ENCODE data around the gene PTCD3. TPM values are rescaled to one million over a fixed set of nuclear protein-coding genes. Genes with fewer than 3 reads are reported as not detected.

The PTCD3 gene
- total RNA-seq, 1 donor from 2014 or later, result 47.8 TPM

DNA sequence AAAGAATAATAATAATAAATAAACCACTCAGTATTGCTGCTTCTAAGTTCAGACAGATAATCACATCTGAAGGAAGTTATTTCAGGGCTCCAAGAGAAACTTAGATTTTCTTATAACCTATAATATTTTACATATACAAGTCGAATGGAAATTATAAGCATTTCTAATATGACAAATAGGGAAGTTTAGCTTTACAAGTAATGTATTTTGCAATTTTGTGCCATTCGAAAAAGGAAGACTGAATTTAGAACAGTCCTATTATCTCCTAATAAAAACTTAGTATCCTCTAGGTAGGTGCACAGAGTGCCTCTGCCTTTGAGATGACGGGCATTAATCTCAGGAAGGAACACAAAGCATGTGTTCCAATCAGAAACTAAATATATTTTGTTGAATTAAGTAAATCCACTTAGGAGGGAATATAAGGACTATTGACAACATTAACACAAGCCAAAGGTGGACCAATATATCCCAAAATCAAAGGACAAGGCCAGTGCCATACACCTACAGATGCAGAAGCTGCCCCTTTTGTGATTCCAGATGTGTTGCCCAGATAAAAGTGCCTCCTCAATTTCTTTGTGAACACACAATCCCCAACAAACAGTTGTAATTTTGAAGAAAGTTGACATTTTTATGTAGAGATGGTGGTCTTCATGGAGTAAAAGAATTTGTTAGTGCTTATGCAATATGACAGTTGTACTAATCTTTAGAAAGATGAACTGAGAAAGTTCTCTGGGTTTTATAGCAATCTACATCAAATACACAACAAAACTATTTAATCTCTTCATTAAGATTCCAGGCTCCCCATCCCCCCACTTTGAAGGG, 36.6 kb downstream of the PTCD3 start:
- no peak for DNase-seq (ENCODE audit: low read depth)
- no peak overlapping the region for H3K4me3 ChIP-seq (ENCODE audit: low read depth, low read length)
- TF ChIP-seq, protein P1, sequence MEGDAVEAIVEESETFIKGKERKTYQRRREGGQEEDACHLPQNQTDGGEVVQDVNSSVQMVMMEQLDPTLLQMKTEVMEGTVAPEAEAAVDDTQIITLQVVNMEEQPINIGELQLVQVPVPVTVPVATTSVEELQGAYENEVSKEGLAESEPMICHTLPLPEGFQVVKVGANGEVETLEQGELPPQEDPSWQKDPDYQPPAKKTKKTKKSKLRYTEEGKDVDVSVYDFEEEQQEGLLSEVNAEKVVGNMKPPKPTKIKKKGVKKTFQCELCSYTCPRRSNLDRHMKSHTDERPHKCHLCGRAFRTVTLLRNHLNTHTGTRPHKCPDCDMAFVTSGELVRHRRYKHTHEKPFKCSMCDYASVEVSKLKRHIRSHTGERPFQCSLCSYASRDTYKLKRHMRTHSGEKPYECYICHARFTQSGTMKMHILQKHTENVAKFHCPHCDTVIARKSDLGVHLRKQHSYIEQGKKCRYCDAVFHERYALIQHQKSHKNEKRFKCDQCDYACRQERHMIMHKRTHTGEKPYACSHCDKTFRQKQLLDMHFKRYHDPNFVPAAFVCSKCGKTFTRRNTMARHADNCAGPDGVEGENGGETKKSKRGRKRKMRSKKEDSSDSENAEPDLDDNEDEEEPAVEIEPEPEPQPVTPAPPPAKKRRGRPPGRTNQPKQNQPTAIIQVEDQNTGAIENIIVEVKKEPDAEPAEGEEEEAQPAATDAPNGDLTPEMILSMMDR (conservative IDR thresholded peaks at IDR 0.05; ENCODE audit: low read depth, low read length), result no peak

DNA sequence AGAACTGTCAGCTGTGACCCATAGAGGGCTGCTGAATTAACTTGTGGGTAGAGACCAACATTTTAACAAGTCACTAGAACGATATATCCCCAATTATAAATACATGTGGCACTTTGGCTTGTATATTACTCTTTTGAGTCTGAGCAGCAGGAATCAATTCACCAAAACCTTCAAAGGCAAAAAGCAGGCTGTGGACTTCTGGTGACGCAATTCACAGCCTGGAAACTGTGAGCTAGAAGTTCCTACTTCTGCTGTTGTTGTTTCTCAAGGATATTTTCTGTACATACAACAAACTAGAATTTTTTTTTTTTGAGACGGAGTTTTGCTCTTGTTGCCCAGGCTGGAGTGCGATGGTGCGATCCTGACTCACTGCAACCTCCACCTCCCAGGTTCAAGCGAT, 37.3 kb downstream of the PTCD3 start:
- H3K4me3 ChIP-seq (ENCODE audit: low read depth, low read length), result no peak overlapping the region
- TF ChIP-seq, protein P1 (conservative IDR thresholded peaks at IDR 0.05; ENCODE audit: low read depth, low read length), result no peak
- DNase-seq (ENCODE audit: low read depth), result no peak

DNA sequence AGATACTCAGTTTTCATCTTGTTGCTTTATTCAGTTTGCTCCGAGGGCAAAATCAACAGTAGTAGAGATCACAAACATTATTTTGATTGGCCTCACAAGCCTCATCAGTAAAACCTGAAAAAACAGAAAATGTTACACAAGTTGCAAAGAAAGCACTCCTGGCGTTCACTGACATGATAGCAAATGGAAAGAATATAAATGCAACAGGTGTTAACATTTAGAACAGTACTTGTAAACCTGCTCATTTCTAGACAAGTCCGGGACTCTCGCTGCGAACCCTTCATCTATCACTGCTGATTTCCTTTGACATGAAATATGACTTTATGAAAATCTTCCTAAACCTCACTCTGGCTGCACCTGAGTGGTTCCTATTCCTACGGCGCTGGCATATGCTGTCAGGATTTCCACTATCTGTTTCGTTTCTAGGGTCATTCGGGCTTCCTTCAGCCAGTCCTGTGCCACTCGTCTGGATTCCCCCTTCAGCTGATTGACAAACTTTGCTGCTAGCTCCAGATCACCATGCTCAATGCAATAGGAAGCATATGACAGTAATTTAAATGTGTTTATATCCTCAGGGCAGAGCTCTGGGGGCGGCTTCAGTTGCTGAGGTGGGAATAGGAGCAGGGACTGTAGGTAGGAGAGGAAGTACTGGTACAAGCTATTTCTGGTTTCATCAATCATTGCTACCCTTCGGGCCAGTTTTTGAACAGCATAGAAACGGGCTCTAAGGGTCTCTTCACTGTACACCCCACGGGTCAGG, 38.1 kb downstream of the PTCD3 start:
- no peak for DNase-seq (ENCODE audit: low read depth)
- H3K4me3 ChIP-seq (ENCODE audit: low read depth, low read length), result no peak overlapping the region
- TF ChIP-seq, protein P1 (conservative IDR thresholded peaks at IDR 0.05; ENCODE audit: low read depth, low read length), result no peak

DNA sequence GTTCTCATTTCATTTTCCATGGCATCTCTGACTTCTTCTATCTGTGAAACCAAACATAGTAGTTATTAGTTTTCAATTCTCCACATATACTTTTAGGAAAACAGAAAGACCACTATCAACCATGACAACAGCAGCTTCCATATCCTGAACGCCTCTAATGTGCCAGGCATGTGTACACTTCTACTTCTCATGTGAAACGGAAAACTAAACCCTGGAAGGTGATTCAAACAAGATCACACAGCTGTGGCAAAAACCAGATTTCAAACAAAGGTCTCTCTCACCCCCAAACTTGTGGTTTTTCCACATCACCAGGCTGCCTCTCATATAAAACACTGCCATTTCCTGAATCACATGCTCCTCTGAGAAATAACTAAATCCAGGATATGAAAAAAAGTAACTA, 41.8 kb downstream of the PTCD3 start:
- no peak overlapping the region for H3K4me3 ChIP-seq (ENCODE audit: low read depth, low read length)
- DNase-seq (ENCODE audit: low read depth), result no peak
- TF ChIP-seq, protein P1 (conservative IDR thresholded peaks at IDR 0.05; ENCODE audit: low read depth, low read length), result no peak

DNA sequence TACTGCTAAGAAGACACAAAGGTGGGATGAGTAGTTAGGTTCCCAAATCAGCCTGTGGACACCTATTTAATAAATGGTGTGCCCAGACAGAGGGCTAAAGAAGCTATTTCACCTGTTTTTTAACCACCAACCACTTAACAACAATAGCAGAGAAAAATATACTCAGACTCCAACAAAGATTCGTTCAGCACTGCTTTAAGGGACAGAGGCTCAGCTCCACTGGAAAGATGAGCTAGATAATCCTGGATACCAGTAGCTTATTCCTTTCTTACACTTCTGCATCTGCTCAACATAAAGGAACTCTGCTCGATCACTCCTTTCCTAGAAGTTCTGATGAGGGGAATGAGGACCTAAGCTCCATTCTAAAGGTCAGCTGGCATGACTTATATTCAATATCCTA, 44.5 kb downstream of the PTCD3 start:
- TF ChIP-seq, protein P1 (conservative IDR thresholded peaks at IDR 0.05; ENCODE audit: low read depth, low read length), result no peak
- DNase-seq (ENCODE audit: low read depth), result no peak
- H3K4me3 ChIP-seq (ENCODE audit: low read depth, low read length), result no peak overlapping the region

DNA sequence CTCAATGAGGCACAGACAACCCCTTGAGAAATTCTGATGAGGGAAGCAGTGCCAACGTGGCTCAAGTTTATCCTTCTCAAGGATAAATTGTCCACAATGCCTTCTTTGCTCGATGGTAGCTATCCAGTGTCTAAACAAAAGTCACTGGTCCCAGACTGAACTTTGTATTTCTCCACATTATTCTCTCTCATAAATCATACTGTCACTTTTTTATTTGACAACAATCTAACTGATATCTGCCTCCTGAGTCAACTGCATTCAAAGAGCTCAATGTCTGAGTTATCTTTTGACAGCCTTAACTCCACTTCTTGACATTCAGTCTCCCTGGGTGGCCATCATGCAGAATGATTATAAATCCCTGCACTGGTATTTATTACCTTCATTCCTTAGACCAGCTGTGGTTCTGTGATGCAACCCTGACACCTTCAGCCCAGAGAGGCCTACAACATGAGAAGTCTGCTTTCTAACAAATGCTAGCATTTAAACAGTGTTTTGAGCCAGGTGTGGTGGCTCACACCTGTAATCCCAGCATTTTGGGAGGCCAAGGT, 51.0 kb downstream of the PTCD3 start:
- TF ChIP-seq, protein P1 (conservative IDR thresholded peaks at IDR 0.05; ENCODE audit: low read depth, low read length), result no peak
- no peak for DNase-seq (ENCODE audit: low read depth)
- no peak overlapping the region for H3K4me3 ChIP-seq (ENCODE audit: low read depth, low read length)

Data from epithelial cell of proximal tubule (primary cell).